Measurements from ENCODE around the gene EPX.

- TF ChIP-seq CTCF (IDR thresholded peaks at IDR 0.05): no peak
- TF ChIP-seq POLR2A (IDR thresholded peaks at IDR 0.05): no peak
Observed at GRCh38 chr17:58246781-58247180, 54.3 kb downstream of the EPX start.
